ENCODE measurements around the gene BMPR1B.
"Not testable (repeated sequence)": the region's sequence is repeated elsewhere in the genome, so short reads cannot be mapped to it uniquely, and the experiment has no call there.

Gene BMPR1B

DNA sequence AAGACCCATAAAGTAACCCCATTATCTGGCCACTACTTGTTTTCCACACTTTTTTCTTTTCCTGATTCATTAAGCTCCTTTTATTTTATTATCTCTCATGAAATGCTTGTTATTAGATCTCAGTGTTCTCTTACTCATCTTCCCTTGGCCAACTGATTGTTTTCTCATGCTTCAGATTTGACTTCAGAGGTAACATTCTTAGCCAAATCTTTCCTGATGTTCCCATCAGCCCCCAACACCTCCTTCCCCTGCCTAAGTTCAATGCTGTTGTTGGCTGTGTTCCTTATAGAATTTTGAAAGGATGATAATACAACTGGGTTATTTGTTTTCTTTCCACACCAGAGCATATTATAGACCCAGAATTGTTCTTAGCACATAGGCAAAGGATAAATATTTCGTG lies 75.6 kb downstream of the BMPR1B start:
- Histone ChIP-seq H3K27me3 (ENCODE audit: insufficient read depth, low read length) (no peaks in the 10 kb centered on the region), H3K4me1 (ENCODE audit: insufficient read depth, low read length) (no peaks in the 10 kb centered on the region), H3K36me3 (ENCODE audit: insufficient read depth, low read length) (no peaks in the 10 kb centered on the region), H3K9me3 (ENCODE audit: insufficient read depth, low read depth, low read length) (no peaks in the 10 kb centered on the region), H3K9ac (ENCODE audit: low read depth, low read length) (no peak overlapping the region), H3K4me3 (ENCODE audit: low read length) (no peak overlapping the region), H3K27ac (ENCODE audit: low read depth, low read length) (no peak overlapping the region)
- 100% methylated on average over 1 of the region's 1 CpG for whole genome bisulfite sequencing

DNA sequence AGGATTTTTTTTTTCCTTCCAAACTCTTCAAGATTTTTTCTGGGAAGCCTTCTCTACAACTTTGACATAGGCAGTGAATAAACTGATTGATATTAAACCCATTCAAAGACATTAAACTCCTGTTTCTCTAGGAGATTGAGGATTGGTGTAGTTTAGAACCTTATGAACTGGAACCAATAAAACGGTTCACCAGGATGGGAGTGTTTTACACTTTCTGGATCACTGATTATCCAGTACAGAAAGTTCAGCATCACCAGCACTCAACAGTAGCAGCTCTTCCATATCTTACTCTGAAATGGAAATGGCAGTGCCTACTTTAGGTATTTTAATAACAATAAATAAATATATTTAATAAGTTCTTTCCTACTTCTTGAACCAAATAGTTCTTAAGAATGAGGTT lies 76.7 kb downstream of the BMPR1B start:
- no peaks in the 10 kb centered on the region for H3K9me3 ChIP-seq (ENCODE audit: insufficient read depth, low read depth, low read length)
- no peaks in the 10 kb centered on the region for H3K27me3 ChIP-seq (ENCODE audit: insufficient read depth, low read length)
- no peak overlapping the region for H3K27ac ChIP-seq (ENCODE audit: low read depth, low read length)
- no peak overlapping the region for H3K4me3 ChIP-seq (ENCODE audit: low read length)
- WGBS = 88% methylated on average over 1 of the region's 1 CpG
- no peaks in the 10 kb centered on the region for H3K4me1 ChIP-seq (ENCODE audit: insufficient read depth, low read length)
- H3K9ac ChIP-seq (ENCODE audit: low read depth, low read length) = no peak overlapping the region
- no peaks in the 10 kb centered on the region for H3K36me3 ChIP-seq (ENCODE audit: insufficient read depth, low read length)

DNA sequence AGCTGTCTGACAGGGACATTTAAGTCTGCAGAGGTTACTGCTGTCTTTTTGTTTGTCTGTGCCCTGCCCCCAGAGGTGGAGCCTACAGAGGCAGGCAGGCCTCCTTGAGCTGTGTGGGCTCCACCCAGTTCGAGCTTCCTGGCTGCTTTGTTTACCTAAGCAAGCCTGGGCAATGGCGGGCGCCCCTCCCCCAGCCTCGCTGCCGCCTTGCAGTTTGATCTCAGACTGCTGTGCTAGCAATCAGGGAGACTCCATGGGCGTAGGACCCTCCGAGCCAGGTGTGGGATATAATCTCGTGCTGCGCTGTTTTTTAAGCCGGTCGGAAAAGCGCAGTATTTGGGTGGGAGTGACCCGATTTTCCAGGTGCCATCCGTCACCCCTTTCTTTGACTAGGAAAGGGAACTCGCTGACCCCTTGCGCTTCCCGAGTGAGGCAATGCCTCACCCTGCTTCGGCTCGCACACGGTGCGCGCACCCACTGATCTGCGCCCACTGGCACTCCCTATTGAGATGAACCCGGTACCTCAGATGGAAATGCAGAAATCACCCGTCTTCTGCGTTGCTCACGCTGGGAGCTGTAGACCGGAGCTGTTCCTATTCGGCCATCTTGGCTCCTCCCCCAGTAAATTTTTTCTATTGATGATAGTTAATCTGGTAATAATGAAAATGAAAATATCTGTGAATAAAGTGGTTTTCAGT lies 83.6 kb downstream of the BMPR1B start:
- H3K9ac ChIP-seq (ENCODE audit: low read depth, low read length); H3K27ac ChIP-seq (ENCODE audit: low read depth, low read length); H3K27me3 ChIP-seq (ENCODE audit: insufficient read depth, low read length); H3K36me3 ChIP-seq (ENCODE audit: insufficient read depth, low read length); H3K4me1 ChIP-seq (ENCODE audit: insufficient read depth, low read length); H3K9me3 ChIP-seq (ENCODE audit: insufficient read depth, low read depth, low read length): not testable (repeated sequence)
- 0 out of 2 replicates have a peak overlapping the region, but pooled peaks have one; percentile 16 for H3K4me3 ChIP-seq (ENCODE audit: low read length)
- 88% methylated on average over 22 of the region's 29 CpGs for WGBS

DNA sequence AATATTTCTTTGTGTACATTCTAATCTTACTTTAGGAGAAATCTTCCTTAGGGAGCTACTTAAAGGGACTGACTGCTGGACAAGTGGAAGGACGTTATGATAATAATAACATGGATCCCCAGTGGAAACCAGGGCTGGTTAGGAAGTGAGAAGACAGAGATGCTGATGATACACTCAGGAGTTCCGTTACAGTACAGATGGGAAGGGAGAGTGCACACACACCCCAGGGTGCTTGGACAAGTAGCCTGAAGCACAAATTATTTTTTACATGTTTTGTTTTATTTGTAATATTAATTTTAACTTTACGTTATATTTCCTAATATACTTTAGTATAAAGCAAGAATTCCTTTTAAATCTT lies 84.1 kb downstream of the BMPR1B start:
- Histone ChIP-seq H3K27ac (ENCODE audit: low read depth, low read length) (no peak overlapping the region), H3K4me1 (ENCODE audit: insufficient read depth, low read length) (no peaks in the 10 kb centered on the region), H3K27me3 (ENCODE audit: insufficient read depth, low read length) (no peaks in the 10 kb centered on the region), H3K4me3 (ENCODE audit: low read length) (0 out of 2 replicates have a peak overlapping the region, but pooled peaks have one; percentile 16), H3K9me3 (ENCODE audit: insufficient read depth, low read depth, low read length) (no peaks in the 10 kb centered on the region; the same call in 1 of the 2 replicates), H3K9ac (ENCODE audit: low read depth, low read length) (no peak overlapping the region), H3K36me3 (ENCODE audit: insufficient read depth, low read length) (no peaks in the 10 kb centered on the region)
- 72% methylated on average over 2 of the region's 3 CpGs for WGBS

DNA sequence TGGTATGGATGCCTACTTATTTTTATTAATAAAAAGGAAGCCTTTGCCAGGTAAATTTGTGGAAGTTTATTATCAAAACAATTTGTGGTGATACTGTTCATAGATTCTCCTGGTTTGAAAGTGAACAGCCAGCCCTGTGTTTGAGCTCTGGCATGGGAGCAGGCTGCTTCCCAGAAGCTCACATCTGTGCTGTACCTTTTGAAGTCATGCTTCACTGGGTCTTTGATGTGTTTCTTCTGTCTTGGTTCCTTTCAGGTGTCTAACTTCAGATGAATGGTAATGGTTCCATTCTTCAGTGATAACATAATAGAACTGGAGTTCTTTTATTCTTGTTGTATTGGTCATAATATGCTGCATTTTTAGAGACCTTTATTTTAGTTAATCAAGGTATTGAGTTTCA lies 85.5 kb downstream of the BMPR1B start:
- H3K27ac ChIP-seq (ENCODE audit: low read depth, low read length) = no peak overlapping the region
- H3K27me3 ChIP-seq (ENCODE audit: insufficient read depth, low read length) = no peaks in the 10 kb centered on the region
- H3K4me3 ChIP-seq (ENCODE audit: low read length) = no peak overlapping the region
- no peaks in the 10 kb centered on the region for H3K4me1 ChIP-seq (ENCODE audit: insufficient read depth, low read length)
- no peaks in the 10 kb centered on the region; the same call in 1 of the 2 replicates for H3K9me3 ChIP-seq (ENCODE audit: insufficient read depth, low read depth, low read length)
- H3K36me3 ChIP-seq (ENCODE audit: insufficient read depth, low read length) = no peaks in the 10 kb centered on the region
- H3K9ac ChIP-seq (ENCODE audit: low read depth, low read length) = no peak overlapping the region

DNA sequence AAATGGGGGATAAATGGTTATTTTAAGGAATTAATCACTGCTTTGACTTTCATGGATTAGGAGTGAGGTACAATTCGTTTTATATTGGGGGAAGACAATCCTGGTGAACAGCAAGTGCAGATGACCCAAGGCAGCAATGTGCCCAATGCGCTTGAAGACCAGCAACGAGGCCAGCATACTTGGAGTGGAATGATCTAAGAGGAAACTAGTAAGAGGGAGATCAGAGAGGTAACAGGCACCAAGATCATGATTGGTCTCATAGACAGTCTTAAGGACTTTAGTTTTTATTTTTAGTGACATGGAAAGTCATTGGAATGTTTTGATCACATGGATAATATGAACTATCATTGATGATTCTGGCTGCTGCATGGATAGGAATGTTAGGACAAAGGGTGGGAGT lies 90.6 kb downstream of the BMPR1B start:
- Histone ChIP-seq H3K4me3 (ENCODE audit: low read length) (no peak overlapping the region), H3K4me1 (ENCODE audit: insufficient read depth, low read length) (no peaks in the 10 kb centered on the region), H3K36me3 (ENCODE audit: insufficient read depth, low read length) (no peaks in the 10 kb centered on the region), H3K27ac (ENCODE audit: low read depth, low read length) (no peak overlapping the region), H3K9ac (ENCODE audit: low read depth, low read length) (no peak overlapping the region), H3K9me3 (ENCODE audit: insufficient read depth, low read depth, low read length) (no peaks in the 10 kb centered on the region; the same call in 1 of the 2 replicates), H3K27me3 (ENCODE audit: insufficient read depth, low read length) (no peaks in the 10 kb centered on the region)
- 92% methylated on average over 3 of the region's 3 CpGs for WGBS

DNA sequence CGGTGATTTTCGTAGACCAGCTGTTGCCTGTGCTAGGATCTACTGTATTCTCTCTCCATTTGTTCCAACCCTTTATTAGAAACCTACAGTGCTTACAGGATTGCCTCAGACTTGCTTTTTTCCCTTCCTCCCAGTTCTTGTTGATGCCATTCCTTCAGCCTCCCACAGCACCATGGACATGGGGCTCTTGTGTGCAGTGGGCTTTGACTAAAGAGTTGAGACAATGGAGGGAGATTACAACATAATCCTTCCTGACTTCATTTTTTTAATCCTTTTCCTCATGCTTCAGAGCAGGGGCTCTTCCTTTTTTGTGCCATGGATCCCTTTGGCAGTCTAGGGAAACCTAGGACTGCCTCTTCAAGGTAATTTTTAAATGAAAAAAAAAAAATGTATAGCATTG lies 92.1 kb downstream of the BMPR1B start:
- Histone ChIP-seq H3K4me1 (ENCODE audit: insufficient read depth, low read length) (no peaks in the 10 kb centered on the region), H3K27ac (ENCODE audit: low read depth, low read length) (no peak overlapping the region), H3K27me3 (ENCODE audit: insufficient read depth, low read length) (no peaks in the 10 kb centered on the region), H3K9ac (ENCODE audit: low read depth, low read length) (no peak overlapping the region), H3K9me3 (ENCODE audit: insufficient read depth, low read depth, low read length) (no peaks in the 10 kb centered on the region; the same call in 1 of the 2 replicates), H3K4me3 (ENCODE audit: low read length) (no peak overlapping the region), H3K36me3 (ENCODE audit: insufficient read depth, low read length) (no peaks in the 10 kb centered on the region)
- 95% methylated on average over 2 of the region's 2 CpGs for WGBS

DNA sequence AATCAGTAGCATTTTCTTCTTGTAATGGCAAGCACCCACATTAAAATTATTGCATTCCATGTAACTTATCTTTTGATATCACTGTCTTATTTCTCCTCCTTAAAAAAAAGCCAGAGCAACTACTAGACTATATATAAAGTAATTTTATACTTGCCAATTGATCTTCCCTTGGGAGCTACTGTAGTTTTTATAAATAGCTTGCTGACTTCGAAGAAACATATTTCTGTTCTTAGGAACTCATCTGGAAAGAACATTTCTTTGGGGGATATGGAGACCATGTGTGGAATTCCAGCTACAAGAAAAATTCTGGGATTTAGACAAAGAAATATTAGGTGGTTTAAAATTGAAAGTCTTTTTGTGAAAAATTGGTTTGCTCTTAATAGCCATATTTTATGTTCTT lies 94.9 kb downstream of the BMPR1B start:
- H3K27ac ChIP-seq (ENCODE audit: low read depth, low read length) = no peak overlapping the region
- H3K9ac ChIP-seq (ENCODE audit: low read depth, low read length) = no peak overlapping the region
- no peak overlapping the region for H3K4me3 ChIP-seq (ENCODE audit: low read length)
- no peaks in the 10 kb centered on the region for H3K27me3 ChIP-seq (ENCODE audit: insufficient read depth, low read length)
- H3K36me3 ChIP-seq (ENCODE audit: insufficient read depth, low read length) = no peaks in the 10 kb centered on the region
- H3K9me3 ChIP-seq (ENCODE audit: insufficient read depth, low read depth, low read length) = no peaks in the 10 kb centered on the region
- 95% methylated on average over 1 of the region's 1 CpG for WGBS
- no peaks in the 10 kb centered on the region for H3K4me1 ChIP-seq (ENCODE audit: insufficient read depth, low read length)

DNA sequence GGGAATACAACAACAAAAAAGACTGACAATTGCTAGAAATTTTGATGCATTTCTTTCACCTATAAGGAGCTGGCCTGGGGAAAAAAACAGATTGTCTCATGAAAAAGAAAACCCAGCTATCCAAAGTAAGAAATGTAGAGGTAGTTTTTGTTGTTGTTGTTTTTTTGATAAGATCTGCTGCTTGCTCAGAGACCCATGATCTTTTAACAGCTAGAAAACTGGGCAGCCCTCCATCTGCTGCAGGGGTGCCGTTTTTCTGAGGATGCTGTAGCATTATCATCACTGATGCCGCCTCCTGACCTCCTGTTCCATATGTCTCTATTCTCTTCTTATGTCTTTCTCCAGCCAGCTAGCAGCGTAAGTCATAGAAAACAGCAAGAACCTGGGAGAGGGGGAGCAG lies 98.3 kb downstream of the BMPR1B start:
- no peaks in the 10 kb centered on the region for H3K36me3 ChIP-seq (ENCODE audit: insufficient read depth, low read length)
- H3K27ac ChIP-seq (ENCODE audit: low read depth, low read length) = no peak overlapping the region

DNA sequence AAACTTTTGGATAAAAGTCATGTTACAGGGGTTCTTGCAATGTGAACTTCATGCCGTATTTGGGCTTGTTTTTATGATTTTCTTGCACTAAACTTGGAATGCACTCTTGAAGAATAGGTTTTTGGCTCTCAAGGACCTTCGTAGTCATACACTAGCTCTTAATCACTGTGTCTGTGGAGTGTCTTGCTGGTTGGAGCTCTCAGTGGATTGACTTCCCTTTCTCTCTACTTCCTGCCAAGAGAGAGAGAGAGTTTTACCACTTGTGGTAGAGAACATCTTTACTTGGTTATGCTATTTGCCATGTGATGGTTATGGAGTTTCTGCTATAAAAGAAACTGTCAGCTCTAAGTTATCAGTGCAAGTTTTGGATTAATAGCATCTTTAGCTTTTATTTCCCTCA lies 112.4 kb downstream of the BMPR1B start:
- no peaks in the 10 kb centered on the region for H3K27me3 ChIP-seq (ENCODE audit: insufficient read depth, low read length)
- WGBS = 88% methylated on average over 2 of the region's 2 CpGs
- no peaks in the 10 kb centered on the region for H3K36me3 ChIP-seq (ENCODE audit: insufficient read depth, low read length)
- H3K9ac ChIP-seq (ENCODE audit: low read depth, low read length) = no peak overlapping the region
- peaks cover 7% of the 10 kb centered on the region for H3K4me1 ChIP-seq (ENCODE audit: insufficient read depth, low read length)
- H3K4me3 ChIP-seq (ENCODE audit: low read length) = no peak overlapping the region
- no peak overlapping the region for H3K27ac ChIP-seq (ENCODE audit: low read depth, low read length)
- no peaks in the 10 kb centered on the region for H3K9me3 ChIP-seq (ENCODE audit: insufficient read depth, low read depth, low read length)

More for the DNA sequence above, 98.3 kb downstream of the BMPR1B start:
- Histone ChIP-seq H3K27me3 (ENCODE audit: insufficient read depth, low read length) (no peaks in the 10 kb centered on the region), H3K9ac (ENCODE audit: low read depth, low read length) (no peak overlapping the region), H3K9me3 (ENCODE audit: insufficient read depth, low read depth, low read length) (no peaks in the 10 kb centered on the region), H3K4me3 (ENCODE audit: low read length) (no peak overlapping the region), H3K4me1 (ENCODE audit: insufficient read depth, low read length) (no peaks in the 10 kb centered on the region)
- 91% methylated on average over 3 of the region's 3 CpGs for WGBS

DNA sequence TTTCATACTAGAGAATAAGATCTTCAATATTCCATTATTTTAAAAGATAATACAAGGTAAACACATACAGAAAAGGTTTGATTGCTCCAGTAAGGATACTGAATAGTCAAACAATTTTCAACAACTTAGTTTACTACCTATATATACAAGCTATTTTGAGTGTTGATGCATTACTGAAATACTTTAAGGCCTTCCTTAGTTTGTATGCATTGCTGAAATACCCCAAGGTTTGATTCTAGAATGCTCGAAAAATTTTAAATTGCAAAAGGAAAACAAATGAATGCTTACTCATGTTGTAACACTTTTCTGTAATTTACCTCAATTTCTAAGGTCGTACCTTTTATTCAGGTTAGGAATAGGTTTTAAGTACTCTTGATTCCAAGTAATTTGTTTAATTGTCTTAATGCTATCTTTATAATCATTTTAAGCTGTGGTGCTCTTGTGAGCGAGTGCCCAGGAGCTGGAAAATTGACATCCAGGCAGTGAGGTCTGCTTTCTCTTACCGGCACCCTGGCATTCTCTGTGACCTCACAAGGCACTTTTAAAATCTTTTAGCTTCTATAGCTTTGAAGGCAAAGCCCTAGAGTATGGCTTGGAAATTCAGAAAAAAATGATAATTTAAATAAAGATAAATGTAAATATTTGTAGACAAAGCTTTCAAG lies 114.0 kb downstream of the BMPR1B start:
- Histone ChIP-seq H3K9me3 (ENCODE audit: insufficient read depth, low read depth, low read length) (no peaks in the 10 kb centered on the region), H3K27me3 (ENCODE audit: insufficient read depth, low read length) (no peaks in the 10 kb centered on the region), H3K4me3 (ENCODE audit: low read length) (no peak overlapping the region), H3K4me1 (ENCODE audit: insufficient read depth, low read length) (peaks cover 7% of the 10 kb centered on the region), H3K36me3 (ENCODE audit: insufficient read depth, low read length) (no peaks in the 10 kb centered on the region), H3K27ac (ENCODE audit: low read depth, low read length) (no peak overlapping the region), H3K9ac (ENCODE audit: low read depth, low read length) (no peak overlapping the region)
- 83% methylated on average over 3 of the region's 4 CpGs for WGBS

Data from HUES64 (cell line).